Type B pancreatic cell (in vitro differentiated cells): ENCODE measurements around the gene DCLK1. TPM values are rescaled to one million over a fixed set of nuclear protein-coding genes. Genes with fewer than 3 reads are reported as not detected.
A peak's percentile ranks its signal among the peaks of the same experiment; 100 is the strongest.

Experiments used
- DNase-seq: peaks from one replicate; pipeline ENCODE4 v3.0.0; 2021; ENCODE audit warnings: mixed read lengths; ENCODE audit not compliant: unreplicated experiment; ENCODE audit errors: extremely low spot score
- H3K27ac Mint-ChIP-seq: 2 replicates; pipeline ENCODE4 v1.8.0; 2021; ENCODE audit warnings: mild to moderate bottlenecking, mixed read lengths
- H3K27me3 Mint-ChIP-seq: 2 replicates; pipeline ENCODE4 v1.8.0; 2021; ENCODE audit warnings: mixed read lengths
- H3K36me3 Mint-ChIP-seq: 2 replicates; pipeline ENCODE4 v1.8.0; 2021; ENCODE audit warnings: mixed read lengths
- H3K4me1 Mint-ChIP-seq: one replicate; pipeline ENCODE4 v1.8.0; 2021; ENCODE audit warnings: mixed read lengths; ENCODE audit not compliant: unreplicated experiment
- H3K4me3 Mint-ChIP-seq: 2 replicates; pipeline ENCODE4 v1.8.0; 2021; ENCODE audit warnings: mild to moderate bottlenecking, mixed read lengths
- H3K9me3 Mint-ChIP-seq: 2 replicates; pipeline ENCODE4 v1.8.0; 2021; ENCODE audit warnings: mixed read lengths
- total RNA-seq: library from RNA; stranded (reverse); gene quantifications from 2 replicates; pipeline ENCODE4 v1.2.1, GENCODE V29; 2021; ENCODE audit warnings: low replicate concordance
- TF ChIP-seq, protein P1 (sequence below): fragments of 200-600 bp; sonication (generic); conservative IDR thresholded peaks from 2 replicates; pipeline ENCODE4 v1.5.0; 2021; ENCODE audit warnings: antibody characterized with exemption, mild to moderate bottlenecking

Gene DCLK1
- total RNA-seq, 1 donor from 2014 or later: 47.1 TPM

DNA sequence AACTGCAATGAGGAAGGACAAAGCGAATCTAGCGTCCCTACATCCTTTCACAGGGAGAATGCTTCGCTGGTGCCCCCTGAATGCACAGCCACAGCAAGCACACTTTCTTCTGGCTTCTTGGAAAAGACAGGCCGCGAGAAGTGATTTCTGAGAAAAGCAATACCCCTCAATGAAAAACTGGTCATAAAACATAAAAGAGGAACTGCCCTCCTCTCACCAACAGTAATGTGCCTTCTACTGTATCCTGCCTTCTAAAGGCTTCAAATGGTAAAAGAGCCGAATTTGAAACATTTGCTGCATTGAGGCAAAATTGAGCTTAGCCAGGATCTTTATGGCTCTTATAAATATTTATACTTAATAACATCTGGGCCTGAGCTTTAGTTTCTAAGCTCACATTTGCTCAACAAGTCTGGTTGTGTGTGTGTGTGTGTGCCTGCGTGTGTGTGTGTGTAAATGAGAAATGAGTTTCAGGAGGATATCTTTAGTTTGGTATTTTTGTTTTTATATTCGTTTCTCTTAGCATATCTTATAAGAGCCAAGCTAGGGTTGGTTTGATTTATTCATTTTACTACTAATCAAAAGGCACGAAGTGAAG is 408.6 kb downstream of the DCLK1 start:
- H3K4me1 Mint-ChIP-seq: peaks cover 30% of the 10 kb centered on the region
- H3K9me3 Mint-ChIP-seq: no peaks in the 10 kb centered on the region
- no peak overlapping the region for H3K4me3 Mint-ChIP-seq
- no peaks in the 10 kb centered on the region for H3K36me3 Mint-ChIP-seq
- H3K27ac Mint-ChIP-seq: no peak overlapping the region
- TF ChIP-seq, protein P1, sequence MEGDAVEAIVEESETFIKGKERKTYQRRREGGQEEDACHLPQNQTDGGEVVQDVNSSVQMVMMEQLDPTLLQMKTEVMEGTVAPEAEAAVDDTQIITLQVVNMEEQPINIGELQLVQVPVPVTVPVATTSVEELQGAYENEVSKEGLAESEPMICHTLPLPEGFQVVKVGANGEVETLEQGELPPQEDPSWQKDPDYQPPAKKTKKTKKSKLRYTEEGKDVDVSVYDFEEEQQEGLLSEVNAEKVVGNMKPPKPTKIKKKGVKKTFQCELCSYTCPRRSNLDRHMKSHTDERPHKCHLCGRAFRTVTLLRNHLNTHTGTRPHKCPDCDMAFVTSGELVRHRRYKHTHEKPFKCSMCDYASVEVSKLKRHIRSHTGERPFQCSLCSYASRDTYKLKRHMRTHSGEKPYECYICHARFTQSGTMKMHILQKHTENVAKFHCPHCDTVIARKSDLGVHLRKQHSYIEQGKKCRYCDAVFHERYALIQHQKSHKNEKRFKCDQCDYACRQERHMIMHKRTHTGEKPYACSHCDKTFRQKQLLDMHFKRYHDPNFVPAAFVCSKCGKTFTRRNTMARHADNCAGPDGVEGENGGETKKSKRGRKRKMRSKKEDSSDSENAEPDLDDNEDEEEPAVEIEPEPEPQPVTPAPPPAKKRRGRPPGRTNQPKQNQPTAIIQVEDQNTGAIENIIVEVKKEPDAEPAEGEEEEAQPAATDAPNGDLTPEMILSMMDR: no peak
- peaks cover 42% of the 10 kb centered on the region for H3K27me3 Mint-ChIP-seq
- DNase-seq: no peak

DNA sequence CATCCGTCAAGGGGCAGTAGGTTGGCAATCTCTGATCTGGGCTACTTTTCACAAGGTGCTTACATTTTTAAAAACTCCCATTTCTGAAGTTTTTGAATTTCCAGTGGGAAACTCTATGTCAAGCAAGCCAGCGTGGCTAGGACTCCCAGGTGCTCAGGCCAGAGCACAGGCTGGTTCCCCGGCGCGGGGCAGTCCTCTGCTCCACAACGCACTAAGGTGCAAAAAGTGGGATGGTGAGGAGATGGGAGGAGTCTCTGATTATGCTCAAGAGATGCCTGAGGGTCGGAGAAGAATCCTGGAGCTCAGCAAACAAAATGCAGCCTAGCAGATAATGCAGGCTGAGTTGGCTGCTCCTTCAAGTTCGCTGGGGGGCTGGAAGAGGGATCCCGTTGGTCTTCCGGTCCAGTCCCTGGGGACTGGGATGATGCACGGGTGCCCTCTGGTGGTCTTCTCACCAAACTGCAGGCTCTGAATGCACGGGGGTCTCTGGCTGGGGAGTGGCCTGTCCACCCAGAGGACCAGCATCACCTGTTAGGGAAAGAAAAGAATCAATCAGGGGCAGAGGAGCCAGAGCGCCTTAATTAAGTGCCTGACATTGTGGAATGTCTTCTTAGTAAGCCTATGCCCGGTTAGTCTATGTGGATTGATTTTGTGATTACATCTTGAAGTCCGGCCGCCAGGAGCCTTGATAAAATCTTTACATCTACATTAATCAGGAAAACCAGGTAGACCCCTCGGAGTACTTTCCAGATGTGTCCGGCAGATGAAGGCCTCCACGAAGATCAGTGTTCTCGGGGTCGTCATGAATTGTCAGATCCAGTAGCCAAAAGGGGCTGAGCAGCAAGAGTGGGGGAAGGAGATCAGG is 410.3 kb downstream of the DCLK1 start:
- peak overlapping the region; percentile 26 for H3K4me3 Mint-ChIP-seq
- DNase-seq: peak; percentile 80
- H3K4me1 Mint-ChIP-seq: peaks cover 34% of the 10 kb centered on the region
- H3K36me3 Mint-ChIP-seq: no peaks in the 10 kb centered on the region
- no peaks in the 10 kb centered on the region for H3K9me3 Mint-ChIP-seq
- no peak overlapping the region for H3K27ac Mint-ChIP-seq
- peaks cover 42% of the 10 kb centered on the region for H3K27me3 Mint-ChIP-seq
- TF ChIP-seq, protein P1: peak; percentile 99

GRCh38 chr13:35720290-35720689 is 410.9 kb downstream of the DCLK1 start:
- TF ChIP-seq, protein P1: no peak
- no peaks in the 10 kb centered on the region for H3K36me3 Mint-ChIP-seq

More at GRCh38 chr13:35720290-35720689, 410.9 kb downstream of the DCLK1 start:
- no peak for DNase-seq
- Mint-ChIP-seq H3K9me3 (no peaks in the 10 kb centered on the region), H3K27me3 (peaks cover 39% of the 10 kb centered on the region), H3K4me1 (peaks cover 40% of the 10 kb centered on the region), H3K27ac (no peak overlapping the region), H3K4me3 (no peak overlapping the region)

Other genes with a start within 250 kb of the DCLK1 start
- 0.77 TPM in 1 of 2 replicates, not detected in the other for gene SOHLH2, start 83.2 kb upstream of the DCLK1 start, total RNA-seq
- gene CCDC169, start 166.4 kb upstream of the DCLK1 start, total RNA-seq: 2.0 and 3.2 TPM in 2 replicates
- gene SPART, start 215.0 kb upstream of the DCLK1 start, total RNA-seq: 45.9 and 67.6 TPM in 2 replicates